Panc1 (cell line): ENCODE measurements around the gene TLE6. TPM values are rescaled to one million over a fixed set of nuclear protein-coding genes. Genes with fewer than 3 reads are reported as not detected.

Source experiments
- ATAC-seq: fragments of 200-7000 bp; cut with Tn5 transposase; 2 replicates; pipeline ENCODE4 v1.9.1; 2020; ENCODE audit warnings: mild to moderate bottlenecking, moderate library complexity
- BruUV-seq: library from RNA; stranded (reverse); fragments of 400-500 nt; replicated peaks from 2 replicates; lab custom pipeline; 2021; lab: Mats Ljungman, UMichigan
- CTCF ChIA-PET: fragments of 300-600 bp; sonication (Branson Sonifier 250); formaldehyde crosslinking; loops from one replicate; lab custom pipeline; 2022; ENCODE audit warnings: antibody characterized with exemption; lab: Charles Lee
- POLR2A ChIA-PET: fragments of 300-600 bp; sonication (Branson Sonifier 250); formaldehyde crosslinking; loops from one replicate; lab custom pipeline; 2022; ENCODE audit warnings: antibody characterized with exemption; lab: Charles Lee
- DNase-seq: peaks from one replicate; pipeline ENCODE4 v3.0.0-alpha.2; 2010; ENCODE audit warnings: low read depth, low spot score
- H3K27ac ChIP-seq: 2 replicates; pipeline ENCODE4 v1.5.1; 2011; ENCODE audit warnings: mild to moderate bottlenecking, low read length, inconsistent platforms
- H3K27me3 ChIP-seq: fragments of 200-500 bp; sonication (Bioruptor generic); 2 replicates; pipeline ENCODE4 v1.6.0; 2014; ENCODE audit warnings: low read length, inconsistent platforms; ENCODE audit not compliant: control insufficient read depth, insufficient read depth
- H3K36me3 ChIP-seq: fragments of 200-500 bp; sonication (Bioruptor generic); 2 replicates; pipeline ENCODE4 v1.5.1; 2014; ENCODE audit warnings: inconsistent platforms, mild to moderate bottlenecking, low read length, moderate library complexity; ENCODE audit not compliant: control insufficient read depth, insufficient read depth
- H3K4me1 ChIP-seq: 2 replicates; pipeline ENCODE4 v1.5.1; 2011; ENCODE audit warnings: inconsistent platforms, mild to moderate bottlenecking, low read length, moderate library complexity; ENCODE audit not compliant: control insufficient read depth, insufficient read depth
- H3K4me3 ChIP-seq, 2 experiments: 2 replicates each; pipeline ENCODE4 v1.5.1; 2011 to 2012; ENCODE audit warnings: low read depth in 2 of 2, low read length in 2 of 2, mild to moderate bottlenecking in 2 of 2, inconsistent platforms in 1 of 2, moderate library complexity in 1 of 2
- H3K9me3 ChIP-seq: fragments of 200-500 bp; sonication (Bioruptor generic); 2 replicates; pipeline ENCODE4 v1.5.1; 2014; ENCODE audit warnings: low read depth, mild to moderate bottlenecking, inconsistent platforms, low read length, moderate library complexity; ENCODE audit not compliant: control insufficient read depth, insufficient read depth
- POLR2AphosphoS5 ChIP-seq: IDR thresholded peaks from 2 replicates; pipeline ENCODE4 v1.6.1; 2012; ENCODE audit warnings: mild to moderate bottlenecking, low read depth, low read length, moderate library complexity
- SIN3A ChIP-seq: IDR thresholded peaks from 2 replicates; pipeline ENCODE4 v1.6.1; 2012; ENCODE audit warnings: low read depth, mild to moderate bottlenecking, low read length, moderate library complexity, borderline replicate concordance; ENCODE audit not compliant: insufficient read depth
- TCF7L2 ChIP-seq: IDR thresholded peaks from 2 replicates; pipeline ENCODE4 v1.6.1; 2011; ENCODE audit warnings: mild to moderate bottlenecking, low read depth, low read length, inconsistent platforms
- in situ Hi-C: cut with HindIII; loops from 2 replicates; pipeline ENCODE4 v1.10.0; 2016; ENCODE audit warnings: low sequenced_read_pairs, low pct_unique_long_range_greater_than_20kb
- intact Hi-C: fragments of 100-400 bp; cut with micrococcal nuclease; formaldehyde crosslinking; loops from one replicate; pipeline ENCODE4 v1.10.0; 2022; ENCODE audit not compliant: unreplicated experiment
- total RNA-seq: library from RNA; stranded (reverse); gene quantifications from one replicate; pipeline ENCODE4 v1.2.1, GENCODE V29; 2021; ENCODE audit not compliant: unreplicated experiment
- TF ChIP-seq, protein P1 (sequence below), 2 experiments: IDR thresholded peaks; 2 replicates each; pipeline ENCODE4 v1.6.1; 2011 to 2012; ENCODE audit warnings: low read depth in 2 of 2, control low read depth in 1 of 2, low read length in 1 of 2, mild to moderate bottlenecking in 1 of 2, moderate library complexity in 1 of 2; ENCODE audit not compliant: insufficient read depth in 1 of 2
- TF ChIP-seq, protein P2 (sequence below): fragments of 450-650 bp; IDR thresholded peaks from 2 replicates; pipeline ENCODE4 v1.5.1; 2017; ENCODE audit warnings: mild to moderate bottlenecking

Gene TLE6
- total RNA-seq, 1 experiment from 2014 or later, result 4.0 TPM

DNA sequence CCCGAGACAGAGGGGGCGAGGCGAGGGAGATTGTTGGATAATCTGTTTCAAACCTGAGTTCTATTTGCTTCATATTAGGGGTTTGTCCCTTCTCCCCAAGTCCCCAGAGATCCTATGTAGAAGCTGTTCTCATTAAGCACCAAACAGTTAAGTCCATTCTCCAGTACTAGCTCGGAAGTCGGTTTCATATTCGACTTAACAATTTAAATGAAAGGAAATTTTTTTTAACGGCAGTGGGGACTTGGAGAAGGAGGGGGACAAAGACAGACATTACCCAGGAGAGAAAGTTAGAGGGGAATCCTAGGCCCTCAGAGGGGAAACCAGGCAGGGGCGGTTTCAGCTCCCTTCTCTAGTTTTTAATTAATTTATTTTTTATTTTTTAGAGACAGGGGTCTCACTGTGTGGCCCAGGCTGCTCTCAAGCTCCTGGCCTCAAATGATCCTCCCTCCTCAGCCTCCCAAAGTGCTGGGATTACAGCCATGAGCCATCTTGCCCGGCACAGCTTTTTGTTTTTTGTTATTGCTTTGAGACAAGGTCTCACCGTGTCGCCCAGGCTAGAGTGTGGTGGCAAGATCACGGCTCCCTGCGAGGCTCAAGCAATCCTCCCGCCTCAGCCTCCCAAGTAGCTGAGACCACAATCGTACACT is 65.4 kb downstream of the TLE6 start:
- in situ Hi-C loops, result no loop called here
- TF ChIP-seq TCF7L2 (no peak), SIN3A (no peak), POLR2AphosphoS5 (no peak)
- TF ChIP-seq, protein P1, sequence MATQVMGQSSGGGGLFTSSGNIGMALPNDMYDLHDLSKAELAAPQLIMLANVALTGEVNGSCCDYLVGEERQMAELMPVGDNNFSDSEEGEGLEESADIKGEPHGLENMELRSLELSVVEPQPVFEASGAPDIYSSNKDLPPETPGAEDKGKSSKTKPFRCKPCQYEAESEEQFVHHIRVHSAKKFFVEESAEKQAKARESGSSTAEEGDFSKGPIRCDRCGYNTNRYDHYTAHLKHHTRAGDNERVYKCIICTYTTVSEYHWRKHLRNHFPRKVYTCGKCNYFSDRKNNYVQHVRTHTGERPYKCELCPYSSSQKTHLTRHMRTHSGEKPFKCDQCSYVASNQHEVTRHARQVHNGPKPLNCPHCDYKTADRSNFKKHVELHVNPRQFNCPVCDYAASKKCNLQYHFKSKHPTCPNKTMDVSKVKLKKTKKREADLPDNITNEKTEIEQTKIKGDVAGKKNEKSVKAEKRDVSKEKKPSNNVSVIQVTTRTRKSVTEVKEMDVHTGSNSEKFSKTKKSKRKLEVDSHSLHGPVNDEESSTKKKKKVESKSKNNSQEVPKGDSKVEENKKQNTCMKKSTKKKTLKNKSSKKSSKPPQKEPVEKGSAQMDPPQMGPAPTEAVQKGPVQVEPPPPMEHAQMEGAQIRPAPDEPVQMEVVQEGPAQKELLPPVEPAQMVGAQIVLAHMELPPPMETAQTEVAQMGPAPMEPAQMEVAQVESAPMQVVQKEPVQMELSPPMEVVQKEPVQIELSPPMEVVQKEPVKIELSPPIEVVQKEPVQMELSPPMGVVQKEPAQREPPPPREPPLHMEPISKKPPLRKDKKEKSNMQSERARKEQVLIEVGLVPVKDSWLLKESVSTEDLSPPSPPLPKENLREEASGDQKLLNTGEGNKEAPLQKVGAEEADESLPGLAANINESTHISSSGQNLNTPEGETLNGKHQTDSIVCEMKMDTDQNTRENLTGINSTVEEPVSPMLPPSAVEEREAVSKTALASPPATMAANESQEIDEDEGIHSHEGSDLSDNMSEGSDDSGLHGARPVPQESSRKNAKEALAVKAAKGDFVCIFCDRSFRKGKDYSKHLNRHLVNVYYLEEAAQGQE (IDR thresholded peaks at IDR 0.05; ENCODE audit: insufficient read depth in 1 of 2, low read depth in 2 of 2, low read length in 1 of 2), result no peak
- TF ChIP-seq, protein P2, sequence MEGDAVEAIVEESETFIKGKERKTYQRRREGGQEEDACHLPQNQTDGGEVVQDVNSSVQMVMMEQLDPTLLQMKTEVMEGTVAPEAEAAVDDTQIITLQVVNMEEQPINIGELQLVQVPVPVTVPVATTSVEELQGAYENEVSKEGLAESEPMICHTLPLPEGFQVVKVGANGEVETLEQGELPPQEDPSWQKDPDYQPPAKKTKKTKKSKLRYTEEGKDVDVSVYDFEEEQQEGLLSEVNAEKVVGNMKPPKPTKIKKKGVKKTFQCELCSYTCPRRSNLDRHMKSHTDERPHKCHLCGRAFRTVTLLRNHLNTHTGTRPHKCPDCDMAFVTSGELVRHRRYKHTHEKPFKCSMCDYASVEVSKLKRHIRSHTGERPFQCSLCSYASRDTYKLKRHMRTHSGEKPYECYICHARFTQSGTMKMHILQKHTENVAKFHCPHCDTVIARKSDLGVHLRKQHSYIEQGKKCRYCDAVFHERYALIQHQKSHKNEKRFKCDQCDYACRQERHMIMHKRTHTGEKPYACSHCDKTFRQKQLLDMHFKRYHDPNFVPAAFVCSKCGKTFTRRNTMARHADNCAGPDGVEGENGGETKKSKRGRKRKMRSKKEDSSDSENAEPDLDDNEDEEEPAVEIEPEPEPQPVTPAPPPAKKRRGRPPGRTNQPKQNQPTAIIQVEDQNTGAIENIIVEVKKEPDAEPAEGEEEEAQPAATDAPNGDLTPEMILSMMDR, result no peak
- Histone ChIP-seq H3K9me3 (no peaks in the 10 kb centered on the region), H3K36me3 (no peaks in the 10 kb centered on the region), H3K27me3 (no peaks in the 10 kb centered on the region), H3K27ac (no peak overlapping the region), H3K4me1 (peaks cover 7% of the 10 kb centered on the region), H3K4me3 (no peak overlapping the region)
- intact Hi-C loops, result no loop called here
- DNase-seq, result no peak
- ChIA-PET CTCF (no interaction called here), POLR2A (no interaction called here)
- no TSS peak for BruUV-seq
- no peak for ATAC-seq

Other genes starting within 250 kb of the TLE6 start
- 46.6 TPM for gene SLC39A3, start 237.5 kb upstream of the TLE6 start, total RNA-seq
- gene SGTA, start 194.3 kb upstream of the TLE6 start, total RNA-seq, result 85.7 TPM
- 143 TPM for gene THOP1, start 192.1 kb upstream of the TLE6 start, total RNA-seq
- gene ZNF554, start 157.7 kb upstream of the TLE6 start, total RNA-seq, result 1.5 TPM
- 7.3 TPM for gene ZNF555, start 136.1 kb upstream of the TLE6 start, total RNA-seq
- gene ZNF556, start 110.2 kb upstream of the TLE6 start, total RNA-seq, result not detected
- 4.9 TPM for gene ZNF57, start 76.6 kb upstream of the TLE6 start, total RNA-seq
- gene ZNF77, start 32.6 kb upstream of the TLE6 start, total RNA-seq, result 4.5 TPM
- 6.2 TPM for gene TLE2, start 51.7 kb downstream of the TLE6 start, total RNA-seq
- 287 TPM for gene TLE5, start 84.9 kb downstream of the TLE6 start, total RNA-seq
- 64.6 TPM for gene GNA11, start 116.8 kb downstream of the TLE6 start, total RNA-seq
- gene GNA15, start 158.5 kb downstream of the TLE6 start, total RNA-seq, result 6.2 TPM
- gene S1PR4, start 201.2 kb downstream of the TLE6 start, total RNA-seq, result 0.26 TPM
- 132 TPM for gene NCLN, start 208.4 kb downstream of the TLE6 start, total RNA-seq
- gene CELF5, start 247.1 kb downstream of the TLE6 start, total RNA-seq, result 1.2 TPM